Loucy (cell line): ENCODE measurements around the gene TIA1.

Experiments
- H2AFZ ChIP-seq: fragments of 200-600 bp; sonication (generic); 2 replicates; pipeline ENCODE4 v1.6.0; 2016; ENCODE audit warnings: antibody characterized with exemption, mild to moderate bottlenecking, low read length, moderate library complexity
- H3F3A ChIP-seq: fragments of 200-600 bp; 2 replicates; pipeline ENCODE4 v1.6.0; 2016; ENCODE audit warnings: antibody characterized with exemption, low read depth, mild to moderate bottlenecking
- H3K27me3 ChIP-seq: fragments of 200-600 bp; sonication (generic); 2 replicates; pipeline ENCODE4 v1.6.1; 2014; ENCODE audit warnings: low read length, mild to moderate bottlenecking; ENCODE audit not compliant: insufficient read depth, poor library complexity, severe bottlenecking
- H3K36me3 ChIP-seq: fragments of 200-600 bp; sonication (generic); 2 replicates; pipeline ENCODE4 v1.6.1; 2016; ENCODE audit warnings: low read length; ENCODE audit not compliant: insufficient read depth
- H3K4me1 ChIP-seq: fragments of 200-600 bp; sonication (generic); 2 replicates; pipeline ENCODE4 v1.5.1; 2014; ENCODE audit warnings: low read length, mild to moderate bottlenecking; ENCODE audit not compliant: insufficient read depth, poor library complexity, severe bottlenecking
- H3K4me2 ChIP-seq: fragments of 200-600 bp; sonication (generic); 2 replicates; pipeline ENCODE4 v1.6.0; 2014; ENCODE audit warnings: antibody characterized with exemption, low read length, low read depth, mild to moderate bottlenecking; ENCODE audit not compliant: poor library complexity, severe bottlenecking
- H3K4me3 ChIP-seq: fragments of 200-600 bp; sonication (generic); 2 replicates; pipeline ENCODE4 v1.5.1; 2014; ENCODE audit warnings: low read length, mild to moderate bottlenecking, mixed read lengths; ENCODE audit not compliant: poor library complexity, severe bottlenecking
- H3K79me2 ChIP-seq: fragments of 200-600 bp; sonication (generic); 2 replicates; pipeline ENCODE4 v1.6.1; 2014; ENCODE audit warnings: low read length; ENCODE audit not compliant: insufficient read depth
- H3K9ac ChIP-seq: fragments of 200-600 bp; sonication (generic); 2 replicates; pipeline ENCODE4 v1.6.0; 2014; ENCODE audit warnings: mild to moderate bottlenecking, low read depth, low read length, moderate library complexity; ENCODE audit not compliant: poor library complexity, severe bottlenecking
- H3K9me2 ChIP-seq: fragments of 200-600 bp; sonication (generic); replicated peaks from 2 replicates; pipeline ENCODE4 v1.6.1; 2016; ENCODE audit warnings: low read depth, low read length, mixed read lengths
- H3K9me3 ChIP-seq: fragments of 200-600 bp; sonication (generic); 2 replicates; pipeline ENCODE4 v1.6.1; 2014; ENCODE audit warnings: mild to moderate bottlenecking, antibody characterized with exemption, low read length, low read depth; ENCODE audit not compliant: insufficient read depth
- H4K20me1 ChIP-seq: fragments of 200-600 bp; sonication (generic); 2 replicates; pipeline ENCODE4 v1.6.0; 2014; ENCODE audit warnings: antibody characterized with exemption, low read length, mild to moderate bottlenecking; ENCODE audit not compliant: insufficient read depth, poor library complexity, severe bottlenecking
- CTCF ChIP-seq: fragments of 200-600 bp; sonication (generic); conservative IDR thresholded peaks from 2 replicates; pipeline ENCODE4 v1.5.1; 2014; ENCODE audit warnings: mild to moderate bottlenecking, antibody characterized with exemption, low read length
- EZH2phosphoT487 ChIP-seq: fragments of 200-600 bp; IDR thresholded peaks from 2 replicates; pipeline ENCODE4 v1.6.1; 2018; ENCODE audit warnings: antibody characterized with exemption, mild to moderate bottlenecking, moderate library complexity, borderline replicate concordance

The TIA1 gene

DNA sequence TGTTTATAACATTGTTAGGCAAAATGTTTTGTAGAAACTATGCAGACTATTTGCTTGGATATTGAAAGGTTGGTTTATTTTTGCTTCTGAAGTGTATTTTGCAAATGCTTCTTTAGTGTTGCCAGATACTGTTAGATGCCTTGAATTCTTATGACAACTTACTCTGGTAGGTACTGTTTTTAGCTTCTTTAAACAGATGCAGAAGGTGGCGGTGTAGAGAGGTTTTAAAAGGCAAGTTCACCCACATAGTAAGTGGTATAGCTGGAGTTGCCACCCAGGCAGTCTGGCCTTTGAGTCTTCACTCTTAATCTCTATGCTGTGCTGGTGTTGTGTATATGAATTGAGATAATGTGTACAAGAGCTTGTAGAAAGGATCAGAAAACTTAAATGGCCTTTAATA, 13.1 kb upstream of the TIA1 start:
- Histone ChIP-seq H3K27me3 (no peaks in the 10 kb centered on the region), H3K9ac (no peak overlapping the region), H3K9me3 (no peaks in the 10 kb centered on the region), H4K20me1 (no peaks in the 10 kb centered on the region), H3K79me2 (no peaks in the 10 kb centered on the region), H3K4me3 (no peak overlapping the region), H3K9me2 (no peaks in the 10 kb centered on the region), H3F3A (0 out of 2 replicates have a peak, but pooled peaks cover 3% of the 10 kb centered on the region), H2AFZ (no peak overlapping the region), H3K36me3 (no peaks in the 10 kb centered on the region), H3K4me2 (no peak overlapping the region), H3K4me1 (peaks cover 10% of the 10 kb centered on the region)
- peak; percentile 30 for TF ChIP-seq CTCF
- no peak for TF ChIP-seq EZH2phosphoT487

- H3K4me2 ChIP-seq = peak overlapping the region; percentile 84
These were observed 10.1 kb upstream of the TIA1 start for GRCh38 chr2:70258532-70258875.

GRCh38 chr2:70255637-70256314, 7.3 kb upstream of the TIA1 start:
- Histone ChIP-seq H3K36me3 (no peaks in the 10 kb centered on the region), H3K4me3 (no peak overlapping the region), H3K9ac (no peak overlapping the region), H3K4me2 (no peak overlapping the region), H3K9me2 (no peaks in the 10 kb centered on the region), H3K79me2 (no peaks in the 10 kb centered on the region), H3K9me3 (no peaks in the 10 kb centered on the region), H3K27me3 (no peaks in the 10 kb centered on the region), H4K20me1 (no peaks in the 10 kb centered on the region), H2AFZ (no peak overlapping the region), H3F3A (peaks cover 5% of the 10 kb centered on the region; the same call in 1 of the 2 replicates), H3K4me1 (peaks cover 10% of the 10 kb centered on the region)
- TF ChIP-seq EZH2phosphoT487 = no peak
- TF ChIP-seq CTCF = no peak

More at GRCh38 chr2:70258532-70258875, 10.1 kb upstream of the TIA1 start:
- Histone ChIP-seq H3K9me3 (no peaks in the 10 kb centered on the region), H3K9me2 (no peaks in the 10 kb centered on the region), H4K20me1 (no peaks in the 10 kb centered on the region), H3K27me3 (no peaks in the 10 kb centered on the region), H2AFZ (peak overlapping the region; percentile 79), H3K4me1 (peaks cover 10% of the 10 kb centered on the region), H3F3A (0 out of 2 replicates have a peak, but pooled peaks cover 3% of the 10 kb centered on the region), H3K36me3 (no peaks in the 10 kb centered on the region), H3K79me2 (no peaks in the 10 kb centered on the region), H3K4me3 (peak overlapping the region; percentile 82), H3K9ac (peak overlapping the region; percentile 66)
- TF ChIP-seq CTCF (no peak), EZH2phosphoT487 (no peak)
